Stomach (tissue), 4 donors: ENCODE data around the gene CTNNA3.
"Not testable (repeated sequence)": the region's sequence is repeated elsewhere in the genome, so short reads cannot be mapped to it uniquely, and the experiment has no call there.

Experiments used
- POLR2AphosphoS5 ChIP-seq, 3 donors: sonication (generic); formaldehyde crosslinking; IDR thresholded peaks; one replicate each; pipeline ENCODE4 v1.6.1; 2016; ENCODE audit warnings: antibody characterized with exemption in 3 of 3
- TF ChIP-seq, protein P1 (sequence below), 7 experiments: fragments of 450-650 bp in 4 of 7; fragments of 200-600 bp in 3 of 7; sonication (generic) in 3 of 7; IDR thresholded peaks; one replicate each; pipeline ENCODE4 v1.5.1; 2016 to 2019; ENCODE audit warnings: antibody characterized with exemption in 7 of 7, control low read depth in 2 of 7, mild to moderate bottlenecking in 1 of 7

DNA sequence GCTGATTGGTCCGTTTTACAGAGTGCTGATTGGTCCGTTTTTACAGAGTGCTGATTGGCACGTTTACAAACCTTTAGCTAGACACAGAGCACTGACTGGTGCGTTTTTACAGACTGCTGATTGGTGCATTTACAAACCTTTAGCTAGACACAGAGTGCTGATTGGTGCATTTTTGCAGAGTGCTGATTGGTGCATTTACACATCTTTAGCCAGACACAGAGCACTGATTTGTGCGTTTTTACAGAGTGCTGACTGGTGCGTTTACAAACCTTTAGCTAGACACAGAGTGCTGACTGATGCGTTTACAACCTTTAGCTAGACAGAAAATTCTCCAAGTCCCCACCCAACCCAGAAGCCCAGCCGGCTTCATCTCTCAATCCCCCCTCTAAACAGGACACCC is 11.9 kb downstream of the CTNNA3 start:
- TF ChIP-seq, protein P1, sequence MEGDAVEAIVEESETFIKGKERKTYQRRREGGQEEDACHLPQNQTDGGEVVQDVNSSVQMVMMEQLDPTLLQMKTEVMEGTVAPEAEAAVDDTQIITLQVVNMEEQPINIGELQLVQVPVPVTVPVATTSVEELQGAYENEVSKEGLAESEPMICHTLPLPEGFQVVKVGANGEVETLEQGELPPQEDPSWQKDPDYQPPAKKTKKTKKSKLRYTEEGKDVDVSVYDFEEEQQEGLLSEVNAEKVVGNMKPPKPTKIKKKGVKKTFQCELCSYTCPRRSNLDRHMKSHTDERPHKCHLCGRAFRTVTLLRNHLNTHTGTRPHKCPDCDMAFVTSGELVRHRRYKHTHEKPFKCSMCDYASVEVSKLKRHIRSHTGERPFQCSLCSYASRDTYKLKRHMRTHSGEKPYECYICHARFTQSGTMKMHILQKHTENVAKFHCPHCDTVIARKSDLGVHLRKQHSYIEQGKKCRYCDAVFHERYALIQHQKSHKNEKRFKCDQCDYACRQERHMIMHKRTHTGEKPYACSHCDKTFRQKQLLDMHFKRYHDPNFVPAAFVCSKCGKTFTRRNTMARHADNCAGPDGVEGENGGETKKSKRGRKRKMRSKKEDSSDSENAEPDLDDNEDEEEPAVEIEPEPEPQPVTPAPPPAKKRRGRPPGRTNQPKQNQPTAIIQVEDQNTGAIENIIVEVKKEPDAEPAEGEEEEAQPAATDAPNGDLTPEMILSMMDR (IDR thresholded peaks at IDR 0.05): not testable (repeated sequence)
- not testable (repeated sequence) for TF ChIP-seq POLR2AphosphoS5 (IDR thresholded peaks at IDR 0.05)
